HS-5 (cell line): ENCODE results near the gene NPFFR2.
"Not testable (repeated sequence)": the region's sequence is repeated elsewhere in the genome, so short reads cannot be mapped to it uniquely, and the experiment has no call there.

Source experiments
- DNase-seq: peaks from one replicate; pipeline ENCODE4 v3.0.0-alpha.2; 2012; ENCODE audit warnings: low read depth

Gene NPFFR2

GRCh38 chr4:72031868-72032608 is at the start of gene NPFFR2:
TSS of gene NPFFR2 (plus strand) at chr4:72032000. CDS start at chr4:72128592, 96,592 bp downstream.
- DNase-seq = no peak

GRCh38 chr4:71992571-71993312 is 39.1 kb upstream of the NPFFR2 start:
- DNase-seq = no peak

DNA sequence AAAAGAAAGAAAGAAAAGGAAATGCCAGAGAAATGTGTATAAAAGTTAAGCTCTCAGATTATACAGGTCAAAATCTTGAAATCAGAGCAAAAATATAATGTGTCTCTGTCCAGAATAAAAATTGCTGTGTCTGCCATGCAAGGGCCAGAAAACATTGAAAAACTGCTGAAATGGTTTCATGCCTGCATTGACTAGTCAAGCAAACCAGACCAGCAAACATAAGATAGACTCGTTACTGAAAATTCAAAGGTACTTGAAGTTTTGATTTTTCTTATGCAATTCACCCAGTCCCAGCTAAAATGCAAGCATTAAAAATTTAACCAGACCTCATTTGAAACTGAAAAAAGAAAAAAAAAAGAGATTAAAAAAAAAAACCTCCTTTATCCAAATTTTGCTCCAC is 37.2 kb upstream of the NPFFR2 start:
- DNase-seq = no peak

GRCh38 chr4:71995297-71995696 is 36.5 kb upstream of the NPFFR2 start:
- no peak for DNase-seq

- peak; percentile 64 for DNase-seq
These were observed 25.2 kb upstream of the NPFFR2 start for GRCh38 chr4:72006586-72006985.

- DNase-seq = no peak
These were observed 19.9 kb upstream of the NPFFR2 start for GRCh38 chr4:72011906-72012305.

DNA sequence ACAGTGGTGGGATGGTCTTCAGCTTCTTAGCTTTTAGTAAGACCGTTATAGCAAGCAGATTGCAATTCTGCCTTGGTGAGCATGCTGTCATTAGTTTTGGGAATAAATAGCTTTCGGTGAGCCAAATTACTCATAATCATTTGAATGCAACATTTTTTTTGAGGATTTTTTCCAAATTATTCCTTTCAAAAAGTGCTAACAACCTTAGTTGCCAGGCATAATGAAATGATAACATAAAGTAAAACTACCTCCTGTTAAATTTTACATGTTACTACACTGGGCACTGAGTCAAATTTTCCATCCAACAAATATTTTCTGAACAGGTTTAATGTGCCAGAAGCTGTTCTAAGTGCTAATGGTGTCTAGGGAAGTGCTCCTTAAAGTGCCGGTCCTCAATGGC is 15.8 kb upstream of the NPFFR2 start:
- DNase-seq = no peak

DNA sequence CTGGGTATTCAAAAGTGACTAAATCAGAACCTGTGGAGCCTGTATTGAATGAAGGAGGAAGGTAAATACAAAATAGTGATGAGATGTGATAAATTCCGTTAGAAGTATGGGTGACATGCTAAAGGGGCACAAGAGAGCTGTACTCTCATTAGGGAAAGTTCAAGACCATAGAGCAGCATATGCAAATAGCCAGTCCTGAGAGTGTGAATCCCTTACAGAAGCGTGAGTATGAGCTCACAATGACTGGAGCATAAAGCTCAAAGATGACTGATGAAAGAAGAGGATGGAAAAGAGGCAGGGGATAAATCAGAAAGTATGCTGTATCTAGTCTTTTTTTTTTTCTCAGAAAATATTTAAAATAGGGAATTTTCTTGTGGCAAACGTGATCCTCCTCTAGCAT is 12.1 kb upstream of the NPFFR2 start:
- no peak for DNase-seq

- no peak for DNase-seq
These were observed 9.2 kb upstream of the NPFFR2 start for GRCh38 chr4:72022553-72022952.

- DNase-seq = no peak
These were observed 23.8 kb downstream of the NPFFR2 start for GRCh38 chr4:72055566-72055965.

DNA sequence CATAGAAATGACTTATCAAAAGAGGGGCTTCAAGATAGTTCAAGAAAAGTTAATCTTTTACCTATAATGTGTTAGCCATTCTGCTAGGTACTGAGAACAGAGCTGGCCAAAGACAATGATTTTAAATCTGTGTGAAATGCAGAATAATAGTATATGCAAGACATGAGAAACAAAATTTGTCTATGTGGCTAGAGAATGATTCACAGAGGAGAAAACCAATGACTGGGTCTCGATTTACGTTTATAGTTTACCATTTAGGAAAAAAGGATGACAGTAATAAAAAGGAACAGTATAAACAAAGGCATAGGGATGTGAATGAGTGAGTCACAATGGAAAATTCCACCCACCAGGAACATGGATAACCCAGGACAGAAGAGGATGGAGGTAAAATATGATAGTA is 31.9 kb downstream of the NPFFR2 start:
- no peak for DNase-seq

DNA sequence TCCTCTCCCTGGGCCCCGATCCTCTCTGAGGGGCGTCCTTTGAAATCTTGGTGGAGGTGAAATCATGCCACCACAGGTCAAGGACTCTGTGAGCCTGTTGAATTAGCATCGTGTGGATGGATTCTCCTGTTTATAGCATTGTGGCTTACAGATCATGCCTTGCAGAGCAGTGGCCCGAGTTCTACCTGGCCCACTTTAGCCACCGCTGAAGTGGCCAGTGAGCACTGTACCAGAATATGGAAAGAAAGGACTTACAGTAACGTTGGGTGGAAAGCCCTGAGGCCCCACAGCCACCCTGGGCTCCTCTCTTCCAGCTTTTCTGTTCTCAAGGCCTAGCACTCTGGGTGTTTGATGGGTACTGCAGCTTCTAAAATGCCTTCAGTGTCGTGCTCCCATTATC is 35.3 kb downstream of the NPFFR2 start:
- no peak for DNase-seq

GRCh38 chr4:72073816-72074215 is 42.0 kb downstream of the NPFFR2 start:
- DNase-seq = no peak

GRCh38 chr4:72076562-72076961 is 44.8 kb downstream of the NPFFR2 start:
- DNase-seq = peak; percentile 9

GRCh38 chr4:72077346-72077745 is 45.5 kb downstream of the NPFFR2 start:
- no peak for DNase-seq

DNA sequence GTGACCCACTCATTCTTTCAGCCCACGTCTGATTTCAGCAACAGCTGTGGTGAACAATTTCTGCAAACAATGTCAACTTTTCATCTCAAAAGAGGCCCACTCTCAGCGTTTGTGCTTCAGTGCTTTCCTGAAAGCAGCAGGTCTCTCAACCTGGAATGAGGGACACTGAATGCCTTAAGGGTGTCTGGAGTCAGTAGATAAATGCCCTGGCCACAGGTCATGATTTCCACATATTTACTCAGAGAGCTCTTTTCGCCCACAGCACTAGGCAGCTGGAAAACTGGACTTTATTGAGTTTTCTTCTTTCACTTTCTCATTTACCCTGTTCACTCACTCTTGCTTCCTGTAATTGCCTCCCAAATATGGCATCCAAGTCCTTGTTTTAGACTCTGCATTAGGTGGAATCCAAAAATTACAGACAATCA is 52.8 kb downstream of the NPFFR2 start:
- no peak for DNase-seq

- DNase-seq = not testable (repeated sequence)
These were observed 58.8 kb downstream of the NPFFR2 start for GRCh38 chr4:72090606-72091005.

GRCh38 chr4:72094059-72094797 is 62.4 kb downstream of the NPFFR2 start:
- DNase-seq = no peak

- no peak for DNase-seq
These were observed 75.7 kb downstream of the NPFFR2 start for GRCh38 chr4:72107456-72107855.

GRCh38 chr4:72109364-72109763 is 77.6 kb downstream of the NPFFR2 start:
- DNase-seq = no peak

- DNase-seq = no peak
These were observed 78.2 kb downstream of the NPFFR2 start for GRCh38 chr4:72109959-72110497.

DNA sequence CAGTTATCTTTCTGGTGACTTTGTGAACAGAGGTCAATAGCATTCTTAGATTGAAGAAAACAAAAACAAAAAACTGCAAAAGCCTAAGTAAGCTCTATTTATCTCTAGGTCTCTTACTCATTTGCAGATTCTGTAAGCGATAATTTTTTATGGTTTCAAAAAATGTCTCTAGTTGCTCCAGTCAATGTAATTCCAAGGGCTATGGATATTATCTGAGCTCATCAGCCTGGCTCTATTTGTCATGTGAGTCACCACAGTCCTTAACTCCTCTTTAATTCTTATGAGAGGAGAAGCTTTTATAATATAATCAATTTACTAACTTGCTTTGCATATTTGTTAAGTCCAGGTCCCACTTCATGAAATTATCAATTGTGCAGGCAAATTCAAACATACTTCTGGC is 79.1 kb downstream of the NPFFR2 start:
- no peak for DNase-seq

DNA sequence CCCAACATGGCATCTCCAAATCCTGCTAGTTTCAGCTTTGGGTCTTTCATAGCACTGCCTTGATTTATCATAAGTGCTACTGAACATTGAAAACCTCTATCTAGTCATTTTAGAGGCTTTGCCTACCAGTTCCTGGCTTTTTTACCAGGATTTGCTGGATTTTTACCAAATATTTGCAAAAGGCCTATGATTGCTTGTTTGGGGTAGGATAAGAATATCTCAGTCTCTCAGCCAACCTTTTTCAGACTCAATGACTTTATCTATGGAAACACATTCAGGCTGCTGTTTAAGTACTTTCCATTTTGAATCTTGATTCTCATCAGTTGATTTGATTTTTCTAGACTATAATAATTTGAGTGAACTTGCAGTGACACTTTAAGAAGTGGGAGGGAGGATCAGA is 80.1 kb downstream of the NPFFR2 start:
- no peak for DNase-seq
